Kidney tubule cell (primary cell): Measurements from ENCODE around the gene DDX19B.
A peak's percentile ranks its signal among the peaks of the same experiment; 100 is the strongest.

Experiments
- DNase-seq: peaks from one replicate; pipeline ENCODE4 v3.0.0-alpha.2; 2018; ENCODE audit warnings: low spot score

DDX19B gene

DNA sequence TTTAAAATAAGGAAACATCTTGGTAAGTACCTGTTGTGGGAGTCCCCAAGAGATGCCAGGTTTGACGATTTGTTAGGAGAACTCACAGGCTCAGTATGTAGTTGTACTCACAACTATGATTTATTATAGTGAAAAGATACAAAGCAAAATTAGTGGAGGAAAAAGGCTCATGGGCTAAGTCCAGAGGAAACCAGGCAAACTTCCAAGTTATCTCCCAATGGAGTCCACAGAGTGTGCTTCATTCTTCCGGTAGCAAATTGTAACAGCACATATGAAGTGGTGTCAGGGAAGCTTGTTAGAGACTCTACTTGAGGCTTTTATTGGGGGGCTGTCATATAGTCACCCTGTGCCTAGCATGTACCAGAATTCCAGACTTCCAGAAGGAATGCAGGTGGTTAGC lies 50.0 kb downstream of the DDX19B start:
- DNase-seq = no peak

DNA sequence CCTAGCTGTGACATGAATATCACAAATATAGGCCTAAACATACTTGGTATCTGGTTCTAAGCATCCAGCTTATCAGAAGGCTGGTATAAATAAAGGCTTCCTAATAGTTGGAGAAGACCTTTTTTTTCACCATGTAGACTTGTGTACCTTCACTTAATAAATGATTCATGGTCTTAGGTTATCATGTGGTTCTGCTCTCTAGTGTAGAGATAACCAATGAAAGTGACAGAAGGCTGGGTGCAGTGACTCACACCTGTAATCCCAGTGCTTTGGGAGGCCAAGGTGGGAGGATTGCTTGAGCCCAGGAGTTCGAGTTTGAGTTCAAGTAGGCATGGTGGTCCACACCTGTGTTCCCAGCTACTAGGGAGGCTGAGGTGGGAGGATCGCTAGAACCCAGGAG lies 50.8 kb downstream of the DDX19B start:
- DNase-seq = peak; percentile 46

DNA sequence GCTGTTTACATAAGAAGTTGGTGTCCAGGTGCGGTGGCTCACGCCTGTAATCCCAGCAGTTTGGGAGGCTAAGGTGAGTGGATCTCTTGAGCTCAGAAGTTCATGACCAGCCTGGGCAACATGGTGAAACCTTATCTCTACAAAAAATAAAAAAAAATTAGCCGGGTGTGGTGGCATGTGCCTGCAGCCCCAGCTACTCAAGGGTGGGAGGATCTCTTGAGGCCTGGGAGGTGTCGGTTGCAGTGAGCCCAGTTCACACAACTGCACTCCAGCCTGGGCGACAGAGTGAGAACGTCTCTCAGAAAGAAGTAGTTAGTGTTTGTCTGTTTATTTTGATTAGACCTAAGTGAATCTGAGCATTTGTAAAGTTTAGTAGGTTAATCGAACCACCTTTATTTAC lies 60.6 kb downstream of the DDX19B start:
- no peak for DNase-seq

DNA sequence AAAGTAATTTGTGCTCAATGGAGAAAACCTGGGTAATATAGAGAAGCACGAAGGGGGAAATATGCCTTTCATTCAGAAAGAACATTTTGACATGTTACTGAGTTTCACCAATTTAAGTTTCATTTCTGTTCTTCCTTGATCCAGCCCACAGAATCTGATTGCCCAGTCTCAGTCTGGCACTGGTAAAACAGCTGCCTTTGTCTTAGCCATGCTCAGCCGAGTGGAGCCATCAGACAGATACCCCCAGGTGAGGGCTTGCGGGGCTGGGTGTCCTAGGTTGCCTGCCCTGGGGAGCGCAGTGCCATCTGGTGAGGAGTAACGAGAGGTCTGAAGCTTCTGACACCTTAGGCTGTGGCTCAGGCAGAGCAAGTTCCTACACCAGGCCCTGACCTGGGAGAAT lies 65.4 kb downstream of the DDX19B start:
- no peak for DNase-seq

DNA sequence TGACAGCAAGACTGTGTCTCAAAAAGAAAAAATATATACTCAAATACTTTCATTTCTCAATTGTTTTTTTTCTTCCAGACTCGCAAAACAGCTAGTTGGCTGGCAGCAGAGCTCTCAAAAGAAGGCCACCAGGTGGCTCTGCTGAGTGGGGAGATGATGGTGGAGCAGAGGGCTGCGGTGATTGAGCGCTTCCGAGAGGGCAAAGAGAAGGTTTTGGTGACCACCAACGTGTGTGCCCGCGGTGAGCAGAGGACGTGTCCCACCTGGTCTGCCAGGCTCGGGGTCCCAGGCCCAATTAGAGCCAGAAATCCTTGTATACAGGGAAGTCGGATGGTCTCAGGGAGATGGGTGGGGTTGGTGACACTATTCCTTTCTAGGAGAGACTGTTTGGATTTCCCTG lies 71.2 kb downstream of the DDX19B start:
- peak; percentile 20 for DNase-seq

DNA sequence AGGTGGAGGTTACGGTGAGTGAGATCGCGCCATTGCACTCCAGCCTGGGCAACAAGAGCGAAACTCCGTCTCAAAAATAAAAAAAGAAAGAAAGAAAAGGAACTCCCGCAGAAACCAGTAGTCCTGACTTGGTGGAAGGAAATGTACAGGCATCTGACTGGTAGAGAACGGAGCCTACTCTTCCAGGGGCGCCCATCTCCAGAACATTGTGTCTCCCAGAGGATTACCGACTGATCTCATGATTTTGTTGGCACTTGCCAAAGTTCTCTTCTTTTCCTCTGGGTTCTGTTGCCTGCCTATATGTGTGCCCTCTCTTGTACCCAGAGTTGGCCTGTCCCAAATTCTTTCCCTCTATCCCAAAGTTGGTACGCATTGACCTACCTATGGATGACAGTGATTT lies 71.9 kb downstream of the DDX19B start:
- no peak for DNase-seq

DNA sequence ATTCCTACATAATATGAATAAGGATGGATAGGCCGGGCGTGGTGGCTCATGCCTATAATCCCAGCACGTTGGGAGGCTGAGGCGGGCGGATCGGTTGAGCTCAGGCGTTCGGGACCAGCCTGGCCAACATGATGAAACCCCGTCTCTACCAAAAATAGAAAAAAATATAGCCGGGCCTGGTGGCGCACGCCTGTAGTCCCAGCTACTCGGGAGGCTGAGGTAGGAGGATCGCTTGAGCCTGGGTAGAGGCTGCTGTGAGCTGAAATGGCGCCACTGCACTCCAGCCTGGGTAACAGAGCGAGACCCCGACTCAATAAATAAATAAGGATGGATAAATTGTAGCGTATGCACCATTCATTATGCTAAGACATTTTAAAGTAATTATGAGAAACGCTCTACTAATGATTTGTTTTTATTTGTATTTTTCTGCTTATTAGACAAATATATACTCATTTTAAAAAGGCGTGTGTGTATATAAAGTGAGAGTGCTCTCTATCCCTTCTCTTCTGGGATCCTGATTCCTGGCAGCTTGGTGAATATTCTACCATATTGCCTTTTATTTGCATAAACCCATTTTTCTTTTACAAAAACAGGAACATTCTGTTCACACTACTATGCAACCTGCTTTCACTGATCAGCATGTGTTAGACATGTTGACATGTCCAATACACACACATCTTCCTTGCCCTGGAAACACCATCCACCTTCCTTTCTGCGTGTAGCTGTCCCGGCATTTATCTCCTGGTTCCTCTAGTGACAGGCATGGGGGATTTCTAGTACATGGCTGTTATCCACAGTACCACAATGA lies 74.1 kb downstream of the DDX19B start:
- no peak for DNase-seq

DNA sequence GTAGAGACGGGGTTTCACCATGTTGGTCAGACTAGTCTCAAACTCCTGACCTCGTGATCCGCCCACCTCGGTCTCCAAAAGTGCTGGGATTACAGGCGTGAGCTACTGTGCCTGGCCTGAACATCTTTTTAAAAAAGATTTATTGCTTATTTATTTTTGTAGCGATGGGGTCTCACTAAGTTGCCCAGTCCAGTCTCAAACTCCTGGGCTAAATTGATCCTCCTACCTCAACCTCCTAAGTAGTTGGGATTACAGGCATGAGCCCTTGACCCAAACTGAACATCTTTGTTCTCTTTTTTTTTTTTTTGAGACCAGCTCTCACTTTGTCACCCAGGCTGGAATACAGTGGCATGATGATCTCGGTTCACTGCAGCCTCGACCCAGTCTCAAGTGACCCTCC lies 75.2 kb downstream of the DDX19B start:
- DNase-seq = no peak

DNA sequence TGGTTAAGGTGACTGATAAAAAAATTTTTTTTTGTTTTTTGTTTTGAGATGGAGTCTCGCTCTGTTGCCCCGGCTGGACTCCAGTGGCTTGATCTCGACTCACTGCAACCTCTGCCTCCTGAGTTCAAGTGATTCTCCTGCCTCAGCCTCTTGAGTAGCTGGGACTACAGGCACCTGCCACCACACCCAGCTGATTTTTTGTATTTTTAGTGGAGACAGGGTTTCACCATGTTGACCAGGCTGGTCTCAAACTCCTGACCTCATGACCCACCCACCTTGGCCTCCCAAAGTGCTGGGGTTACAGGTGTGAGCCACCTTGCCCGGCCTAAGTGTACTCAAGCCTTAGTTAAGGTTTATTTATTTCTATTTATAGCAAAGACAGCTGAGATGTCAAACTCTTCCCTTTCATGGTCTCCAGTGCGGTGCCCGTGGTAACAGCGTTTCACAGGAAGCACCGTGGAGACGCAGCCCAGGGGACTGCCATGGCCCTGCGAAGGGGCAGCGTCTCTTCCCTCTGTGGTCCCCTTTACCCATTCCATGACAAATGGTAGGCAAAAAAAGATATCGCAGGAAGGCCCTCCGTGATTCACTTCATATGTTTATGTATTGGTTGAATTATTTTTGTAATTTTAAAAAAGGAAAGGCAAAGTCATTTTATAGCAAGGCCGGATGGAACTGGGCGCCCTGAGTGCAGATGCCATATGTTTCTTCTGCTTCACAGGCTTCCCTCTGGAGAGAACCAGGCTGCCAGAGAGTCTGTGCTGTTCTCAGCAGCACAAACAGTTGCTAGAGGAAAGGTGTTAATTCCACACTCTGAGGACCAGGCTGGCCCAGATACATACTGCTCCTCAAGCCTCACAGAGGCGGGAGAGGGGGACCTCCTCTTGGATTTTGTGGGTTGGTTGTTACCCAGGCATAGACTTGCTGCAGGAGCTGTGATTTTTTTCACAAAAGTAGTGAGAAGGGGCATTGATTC lies 76.9 kb downstream of the DDX19B start:
- no peak for DNase-seq

DNA sequence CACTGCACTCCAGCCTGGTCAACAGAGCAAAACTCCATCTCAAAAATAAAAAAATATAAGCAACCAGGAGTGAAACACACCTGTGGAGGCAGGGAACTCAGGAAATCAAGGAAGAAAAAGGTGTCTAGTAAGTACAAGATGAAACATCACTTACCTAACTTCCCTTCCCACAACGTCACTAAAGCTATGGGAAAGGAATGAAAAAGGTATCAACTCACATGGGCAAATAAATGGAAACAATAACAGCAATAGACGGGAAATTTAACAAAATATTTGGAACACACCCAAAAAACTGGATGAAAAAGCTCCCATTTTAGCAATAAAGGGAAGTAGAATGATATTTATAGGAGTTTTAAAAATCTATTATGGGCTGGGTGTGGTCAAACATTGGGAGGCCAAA lies 78.8 kb downstream of the DDX19B start:
- DNase-seq = no peak

DNA sequence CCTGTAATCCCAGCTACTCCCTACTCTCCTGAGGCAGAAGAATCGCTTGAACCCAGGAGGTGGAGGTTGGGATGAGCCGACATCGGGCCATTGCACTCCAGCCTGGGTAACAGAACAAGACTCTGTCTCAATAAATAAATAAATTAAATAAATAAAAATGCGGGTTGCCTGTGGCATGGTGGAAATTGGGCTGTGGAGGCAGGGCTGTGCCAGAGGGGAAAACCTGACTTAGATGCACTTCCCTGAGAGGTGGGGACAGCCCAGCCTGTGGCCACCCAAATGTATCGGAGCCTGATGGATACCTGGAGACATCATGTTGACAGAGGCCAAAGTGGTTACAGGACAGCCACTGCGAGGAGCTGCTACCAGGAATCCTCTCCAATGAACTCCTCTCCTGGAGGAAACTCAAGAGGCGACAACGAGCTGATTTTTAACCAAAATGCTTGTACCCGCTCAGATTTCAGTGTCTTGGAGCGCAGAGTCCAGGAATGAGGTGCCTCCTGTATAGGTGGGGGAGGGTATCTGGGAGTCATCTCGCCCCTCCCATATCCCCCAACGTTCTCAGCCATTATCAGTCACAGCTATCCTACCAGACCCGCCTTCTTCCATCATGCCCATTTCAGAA lies 80.0 kb downstream of the DDX19B start:
- DNase-seq = no peak

DNA sequence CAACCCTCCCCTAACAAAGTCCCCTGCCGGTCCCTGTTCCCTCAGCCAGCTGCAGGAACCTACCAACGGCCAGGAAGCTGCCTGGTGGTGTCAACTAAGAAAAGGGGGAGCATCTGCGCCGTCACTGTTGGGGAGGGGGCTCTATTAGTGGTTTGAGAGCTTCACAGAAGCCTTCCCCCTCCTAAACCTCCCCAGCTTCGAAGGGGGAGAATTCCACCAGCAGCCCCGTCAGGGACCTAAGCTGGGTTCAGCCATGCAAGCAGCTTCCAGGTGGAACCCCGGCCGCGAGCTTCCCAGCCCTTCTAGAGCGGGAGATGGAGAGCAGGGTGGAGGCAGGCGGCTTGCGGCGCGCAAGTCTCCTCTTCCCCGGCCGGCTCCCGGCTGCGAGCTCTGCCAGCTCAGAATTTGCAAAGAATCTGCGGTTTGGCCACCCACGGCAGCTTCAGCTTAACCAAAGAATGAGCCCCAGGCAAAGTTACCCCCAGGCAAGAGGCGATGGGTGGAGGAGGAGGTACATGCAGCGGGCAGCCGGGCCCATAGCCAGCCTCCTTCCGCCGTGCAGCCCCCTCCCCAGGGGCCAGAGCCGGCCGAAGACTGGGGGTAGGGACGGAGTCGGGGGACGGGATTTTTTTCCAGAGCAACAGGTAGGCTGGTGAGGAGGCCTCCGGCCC lies 81.4 kb downstream of the DDX19B start:
- DNase-seq = peak; percentile 86

DNA sequence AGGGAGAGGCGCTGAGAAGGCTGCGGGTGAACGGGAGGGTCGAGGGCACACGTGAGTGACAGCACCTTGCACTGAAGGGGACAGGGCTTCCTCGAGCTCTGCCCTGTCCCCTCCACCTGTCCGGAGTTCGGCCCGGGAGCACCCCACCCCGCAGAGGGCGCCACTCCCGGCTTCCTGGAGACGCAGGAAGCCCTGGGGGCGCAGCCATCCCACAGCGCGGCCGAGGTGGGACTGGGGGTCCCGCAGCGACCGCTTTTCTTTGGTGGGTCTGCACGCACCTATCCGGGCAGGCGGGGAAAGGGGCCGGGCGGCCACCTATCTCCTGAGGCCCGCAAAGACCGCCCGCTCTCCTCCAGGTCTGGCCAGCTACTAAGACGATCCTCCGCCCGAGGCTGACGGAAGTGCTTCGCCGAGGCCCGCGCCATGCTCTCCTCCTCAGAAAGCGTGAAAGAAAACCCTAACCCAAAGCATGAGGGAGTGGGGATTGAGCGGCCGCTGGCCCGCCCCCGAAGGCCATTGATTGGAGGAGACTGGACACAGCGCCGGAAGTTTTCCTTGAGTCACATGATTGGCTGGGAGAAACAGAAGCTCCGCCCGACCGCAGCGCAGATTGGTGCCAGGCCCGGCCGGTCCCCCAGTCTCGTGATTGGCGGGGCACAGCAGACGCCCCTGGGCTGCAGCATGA lies 82.1 kb downstream of the DDX19B start:
- peak; percentile 98 for DNase-seq

DNA sequence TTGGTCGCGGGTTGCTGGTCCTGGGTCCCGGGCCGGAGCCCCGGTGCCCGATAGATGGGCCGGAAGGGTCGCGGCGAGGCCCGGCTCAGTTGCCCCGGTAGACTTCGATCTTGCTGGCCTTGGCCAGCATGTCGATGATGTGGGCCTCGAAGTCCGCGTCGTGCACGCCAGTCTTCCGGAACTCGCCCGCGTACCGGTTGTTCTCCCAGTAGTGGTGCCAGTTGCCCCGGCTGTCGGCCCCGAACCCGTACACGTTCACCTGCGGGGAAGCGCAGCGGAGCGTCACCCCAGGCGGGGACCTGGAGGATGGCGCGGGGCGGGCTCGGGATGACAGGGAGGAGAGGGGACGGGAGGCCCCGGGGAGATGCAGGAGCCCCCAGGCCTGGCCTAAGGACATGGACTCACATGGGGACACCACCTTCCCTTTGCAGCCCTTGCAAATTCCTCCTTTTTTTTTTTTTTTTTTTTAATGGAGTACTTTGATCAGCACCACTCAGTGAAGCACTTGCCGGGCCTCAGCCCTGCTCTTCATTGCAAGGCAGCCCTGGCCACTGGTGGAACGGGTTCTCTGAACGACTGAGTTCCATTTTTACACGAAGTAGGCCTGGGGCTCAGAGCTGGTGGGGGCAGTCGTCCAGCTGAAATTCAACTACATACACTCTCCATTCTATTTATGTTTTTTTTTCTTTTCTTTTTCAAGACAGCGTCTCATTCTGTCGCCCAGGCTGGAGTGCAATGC lies 82.8 kb downstream of the DDX19B start:
- no peak for DNase-seq

DNA sequence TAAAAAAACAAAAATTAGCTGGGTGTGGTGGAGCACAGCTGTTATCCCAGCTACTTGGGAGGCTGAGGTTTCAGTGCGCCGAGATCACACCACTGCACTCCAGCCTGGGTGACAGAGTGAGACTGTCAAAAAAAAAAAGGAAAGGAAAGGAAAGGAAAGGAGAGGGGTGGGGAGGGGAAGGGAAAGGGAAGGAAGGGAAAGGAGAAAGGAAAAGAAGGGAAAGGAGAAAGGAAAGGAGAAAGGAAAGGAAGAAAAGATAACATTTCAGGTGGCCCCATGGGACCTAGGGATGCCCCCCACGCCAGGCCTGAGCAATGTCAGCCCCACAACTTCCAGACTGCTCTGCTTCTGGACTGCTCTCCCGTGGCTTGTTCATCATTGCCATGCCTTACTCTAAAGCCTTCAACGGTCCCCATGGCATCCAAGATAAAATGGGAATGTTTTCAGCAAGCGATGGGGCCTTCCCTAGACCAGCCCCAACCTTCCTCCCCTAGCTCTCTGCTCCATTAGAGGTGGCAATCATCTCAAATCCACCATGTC lies 84.5 kb downstream of the DDX19B start:
- DNase-seq = no peak
